Measurements from ENCODE around the gene MRRF. TPM values are rescaled to one million over a fixed set of nuclear protein-coding genes. Genes with fewer than 3 reads are reported as not detected.

Gene MRRF
- total RNA-seq, 3 donors from 2014 or later (not counting 1 experiment from before 2014, with no cell fraction given) = 17.7 to 29.9 (median 21.3) TPM

DNA sequence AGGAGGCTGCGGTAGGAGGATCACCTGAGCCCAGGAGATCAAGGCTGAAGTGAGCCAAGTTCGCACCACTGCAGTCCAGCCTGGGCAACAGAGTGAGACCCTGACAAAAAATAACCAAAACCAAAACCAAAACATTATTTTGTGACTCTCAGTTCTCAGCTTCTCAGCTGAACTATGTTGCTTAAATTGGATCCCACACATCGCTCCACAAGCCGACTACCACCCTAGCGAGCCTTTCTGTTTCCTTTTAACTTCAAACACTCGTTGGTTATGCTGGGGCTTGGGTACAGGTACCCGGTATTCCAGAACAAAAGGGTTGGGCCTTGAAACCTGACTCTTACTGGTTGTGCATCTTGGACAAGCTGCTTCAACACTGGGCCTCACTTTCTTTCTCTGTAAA is 102.4 kb downstream of the MRRF start:
- intact Hi-C loops (cut with micrococcal nuclease) = no loop called here
- H3K4me3 Mint-ChIP-seq = no peak overlapping the region
- no peaks in the 10 kb centered on the region for H3K36me3 Mint-ChIP-seq
- TF ChIP-seq, protein P1, sequence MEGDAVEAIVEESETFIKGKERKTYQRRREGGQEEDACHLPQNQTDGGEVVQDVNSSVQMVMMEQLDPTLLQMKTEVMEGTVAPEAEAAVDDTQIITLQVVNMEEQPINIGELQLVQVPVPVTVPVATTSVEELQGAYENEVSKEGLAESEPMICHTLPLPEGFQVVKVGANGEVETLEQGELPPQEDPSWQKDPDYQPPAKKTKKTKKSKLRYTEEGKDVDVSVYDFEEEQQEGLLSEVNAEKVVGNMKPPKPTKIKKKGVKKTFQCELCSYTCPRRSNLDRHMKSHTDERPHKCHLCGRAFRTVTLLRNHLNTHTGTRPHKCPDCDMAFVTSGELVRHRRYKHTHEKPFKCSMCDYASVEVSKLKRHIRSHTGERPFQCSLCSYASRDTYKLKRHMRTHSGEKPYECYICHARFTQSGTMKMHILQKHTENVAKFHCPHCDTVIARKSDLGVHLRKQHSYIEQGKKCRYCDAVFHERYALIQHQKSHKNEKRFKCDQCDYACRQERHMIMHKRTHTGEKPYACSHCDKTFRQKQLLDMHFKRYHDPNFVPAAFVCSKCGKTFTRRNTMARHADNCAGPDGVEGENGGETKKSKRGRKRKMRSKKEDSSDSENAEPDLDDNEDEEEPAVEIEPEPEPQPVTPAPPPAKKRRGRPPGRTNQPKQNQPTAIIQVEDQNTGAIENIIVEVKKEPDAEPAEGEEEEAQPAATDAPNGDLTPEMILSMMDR (IDR thresholded peaks at IDR 0.05) = no peak
- H3K9me3 ChIP-seq (ENCODE audit: control insufficient read depth, insufficient read depth, low read length) = no peaks in the 10 kb centered on the region
- no peaks in the 10 kb centered on the region for H3K27me3 ChIP-seq (ENCODE audit: control insufficient read depth, insufficient read depth, low read length)
- no peak overlapping the region for H3K4me3 ChIP-seq (ENCODE audit: low read length)
- DNase-seq (no peak), ATAC-seq (no peak)
- peaks cover 0 to 3% of the 10 kb centered on the region in 2 donors for H3K27me3 Mint-ChIP-seq (ENCODE audit: low read depth in 2 of 2)
- H3K4me1 Mint-ChIP-seq = peaks cover 16 to 17% of the 10 kb centered on the region in 2 donors
- no peak overlapping the region for H3K27ac Mint-ChIP-seq
- H3K9me3 Mint-ChIP-seq = no peaks in the 10 kb centered on the region
- H3K36me3 ChIP-seq (ENCODE audit: control insufficient read depth, insufficient read depth, low read length) = no peaks in the 10 kb centered on the region
- no peak overlapping the region for H3K27ac ChIP-seq (ENCODE audit: low read length)
- WGBS (ENCODE audit: insufficient coverage) = 93% methylated on average over 7 of the region's 7 CpGs
- peaks cover 17% of the 10 kb centered on the region for H3K4me1 ChIP-seq (ENCODE audit: control insufficient read depth, insufficient read depth, low read length)

- no peak for ATAC-seq
- H3K27ac Mint-ChIP-seq = no peak overlapping the region
- Histone ChIP-seq H3K4me3 (ENCODE audit: low read length) (no peak overlapping the region), H3K9me3 (ENCODE audit: control insufficient read depth, insufficient read depth, low read length) (no peaks in the 10 kb centered on the region), H3K27ac (ENCODE audit: low read length) (no peak overlapping the region), H3K36me3 (ENCODE audit: control insufficient read depth, insufficient read depth, low read length) (no peaks in the 10 kb centered on the region), H3K4me1 (ENCODE audit: control insufficient read depth, insufficient read depth, low read length) (peaks cover 17% of the 10 kb centered on the region), H3K27me3 (ENCODE audit: control insufficient read depth, insufficient read depth, low read length) (no peaks in the 10 kb centered on the region)
- 93% methylated on average over 6 of the region's 6 CpGs for WGBS (ENCODE audit: insufficient coverage)
- DNase-seq = no peak
- H3K9me3 Mint-ChIP-seq = no peaks in the 10 kb centered on the region
- TF ChIP-seq, protein P1 (IDR thresholded peaks at IDR 0.05) = no peak
- H3K27me3 Mint-ChIP-seq (ENCODE audit: low read depth in 2 of 2) = peaks cover 3 to 11% of the 10 kb centered on the region in 2 donors
- intact Hi-C loops (cut with micrococcal nuclease) = no loop called here
- H3K36me3 Mint-ChIP-seq = no peaks in the 10 kb centered on the region
- H3K4me1 Mint-ChIP-seq = peaks cover 16 to 17% of the 10 kb centered on the region in 2 donors
- H3K4me3 Mint-ChIP-seq = no peak overlapping the region
Measured at GRCh38 chr9:122367774-122368460, 103.2 kb downstream of the MRRF start.

GRCh38 chr9:122368642-122369041 is 104.0 kb downstream of the MRRF start:
- TF ChIP-seq, protein P1 (IDR thresholded peaks at IDR 0.05) = no peak
- no peak overlapping the region for H3K27ac Mint-ChIP-seq

More at GRCh38 chr9:122368642-122369041, 104.0 kb downstream of the MRRF start:
- Histone ChIP-seq H3K36me3 (ENCODE audit: control insufficient read depth, insufficient read depth, low read length) (no peaks in the 10 kb centered on the region), H3K27ac (ENCODE audit: low read length) (no peak overlapping the region), H3K27me3 (ENCODE audit: control insufficient read depth, insufficient read depth, low read length) (no peaks in the 10 kb centered on the region), H3K4me3 (ENCODE audit: low read length) (no peak overlapping the region), H3K9me3 (ENCODE audit: control insufficient read depth, insufficient read depth, low read length) (no peaks in the 10 kb centered on the region), H3K4me1 (ENCODE audit: control insufficient read depth, insufficient read depth, low read length) (peaks cover 17% of the 10 kb centered on the region)
- Mint-ChIP-seq H3K4me3 (no peak overlapping the region), H3K9me3 (no peaks in the 10 kb centered on the region), H3K36me3 (no peaks in the 10 kb centered on the region), H3K27me3 (ENCODE audit: low read depth in 2 of 2) (peaks cover 5 to 15% of the 10 kb centered on the region in 2 donors), H3K4me1 (peaks cover 16 to 17% of the 10 kb centered on the region in 2 donors)
- intact Hi-C loops (cut with micrococcal nuclease) = no loop called here
- 93% methylated on average over 1 of the region's 1 CpG for WGBS (ENCODE audit: insufficient coverage)
- ATAC-seq = no peak
- DNase-seq = no peak

Measured in natural killer cell (primary cell).